HepG2 (cell line): ENCODE measurements around the gene WBP1. TPM values are rescaled to one million over a fixed set of nuclear protein-coding genes. Genes with fewer than 3 reads are reported as not detected.
A peak's percentile ranks its signal among the peaks of the same experiment; 100 is the strongest.

Experiments used
- CBFB ChIP-seq: sonication (generic); formaldehyde crosslinking; IDR thresholded peaks from 2 replicates; pipeline ENCODE4 v1.4.0; 2020; ENCODE audit warnings: missing genetic modification reagents
- DMTF1 ChIP-seq: sonication (generic); formaldehyde crosslinking; IDR thresholded peaks from 2 replicates; pipeline ENCODE4 v1.4.0; 2020; ENCODE audit warnings: mild to moderate bottlenecking, missing genetic modification reagents
- GTF2F1 ChIP-seq: fragments of 150-350 bp; IDR thresholded peaks from 2 replicates; pipeline ENCODE4 v1.6.1; 2014; ENCODE audit warnings: low read length
- HBP1 ChIP-seq: IDR thresholded peaks from 2 replicates; pipeline ENCODE4 v1.6.1; 2016; ENCODE audit warnings: low read depth, control low read depth
- IKZF4 ChIP-seq: sonication (generic); formaldehyde crosslinking; IDR thresholded peaks from 2 replicates; pipeline ENCODE4 v1.5.1; 2020; ENCODE audit warnings: borderline replicate concordance, mild to moderate bottlenecking, low read depth, missing genetic modification reagents; ENCODE audit errors: not compliant biosample characterization
- KDM5B ChIP-seq: sonication (generic); formaldehyde crosslinking; IDR thresholded peaks from 2 replicates; pipeline ENCODE4 v1.4.0; 2020; ENCODE audit warnings: missing genetic modification reagents, mild to moderate bottlenecking, borderline replicate concordance
- PCBP2 ChIP-seq: fragments of 200-400 bp; formaldehyde crosslinking; optimal IDR thresholded peaks from 2 replicates; pipeline ENCODE3; 2018; ENCODE audit warnings: low read length, low read depth; ENCODE audit not compliant: poor library complexity, severe bottlenecking
- PPARG ChIP-seq: conservative IDR thresholded peaks from 2 replicates; pipeline ENCODE4 v1.6.1; 2016; ENCODE audit warnings: missing biosample characterization, missing genetic modification reagents
- SOX13 ChIP-seq, 3 experiments: fragments of 450-650 bp in 1 of 3; sonication (generic) in 1 of 3; formaldehyde crosslinking in 1 of 3; IDR thresholded peaks in 2 of 3; conservative IDR thresholded peaks in 1 of 3; 2 replicates each; pipeline versions ENCODE4 v1.5.0 to v1.6.1; 2016 to 2020; ENCODE audit warnings: antibody characterized with exemption in 1 of 3, mild to moderate bottlenecking in 1 of 3, missing compliant biosample characterization in 1 of 3, missing genetic modification reagents in 1 of 3, moderate library complexity in 1 of 3
- ZBTB42 ChIP-seq: sonication (generic); formaldehyde crosslinking; IDR thresholded peaks from 2 replicates; pipeline ENCODE4 v1.5.0; 2020; ENCODE audit warnings: mild to moderate bottlenecking, missing genetic modification reagents
- ZGPAT ChIP-seq: IDR thresholded peaks from 2 replicates; pipeline ENCODE4 v1.6.1; 2016; ENCODE audit warnings: mild to moderate bottlenecking
- ZNF234 ChIP-seq: sonication (generic); formaldehyde crosslinking; conservative IDR thresholded peaks from 2 replicates; pipeline ENCODE4 v1.5.1; 2020; ENCODE audit warnings: mild to moderate bottlenecking, missing genetic modification reagents
- ZNF264 ChIP-seq: sonication (generic); formaldehyde crosslinking; IDR thresholded peaks from 2 replicates; pipeline ENCODE4 v1.4.0; 2020; ENCODE audit warnings: missing genetic modification reagents
- ZNF276 ChIP-seq: sonication (generic); formaldehyde crosslinking; IDR thresholded peaks from 2 replicates; pipeline ENCODE4 v1.4.0; 2020; ENCODE audit warnings: mild to moderate bottlenecking, low read depth, missing genetic modification reagents
- ZNF615 ChIP-seq: sonication (generic); formaldehyde crosslinking; IDR thresholded peaks from 2 replicates; pipeline ENCODE4 v1.5.0; 2020; ENCODE audit warnings: mild to moderate bottlenecking, missing genetic modification reagents, borderline replicate concordance
- ZNF770 ChIP-seq: sonication (generic); formaldehyde crosslinking; IDR thresholded peaks from 2 replicates; pipeline ENCODE4 v1.5.0; 2020; ENCODE audit warnings: mild to moderate bottlenecking, missing genetic modification reagents
- ZNF816 ChIP-seq: sonication (generic); formaldehyde crosslinking; IDR thresholded peaks from 2 replicates; pipeline ENCODE4 v1.8.0; 2022; ENCODE audit warnings: missing genetic modification reagents, mild to moderate bottlenecking, borderline replicate concordance
- polyA plus RNA-seq, 8 experiments: library from polyadenylated mRNA; depleted of rRNA in 3 of 8; stranded (reverse) in 7 of 8; unstranded in 1 of 8; fragments of >200 nt; fragmentation: Illumina TruSeq in 4 of 8; extraction: Trizol in 4 of 8; gene quantifications; 2 replicates each; pipeline versions ENCODE4 v1.2.1 to v1.2.3, GENCODE V29; 2011 to 2016; ENCODE audit warnings: low read depth in 4 of 8, missing spikeins in 1 of 8, mixed read lengths in 1 of 8; ENCODE audit not compliant: insufficient read depth in 1 of 8
- total RNA-seq, 5 experiments: library from RNA; depleted of rRNA; stranded (reverse); fragments of >200 nt; fragmentation: Illumina TruSeq; extraction: Trizol; gene quantifications; 2 replicates each; pipeline ENCODE4 v1.2.3, GENCODE V29; 2016; ENCODE audit warnings: low read depth in 1 of 5

WBP1 gene
- total and polyA plus RNA-seq, 2 of the 13 experiments (the other 11 are each of a cell fraction or from before 2014, with no cell fraction given) = 38.8 to 85.7 TPM

- TF ChIP-seq HBP1 (CRISPR knock-in tag) (peak; percentile 99), ZNF770 (peak; percentile 77), ZNF234 (CRISPR knock-in tag) (peak; percentile 76; the same call in 1 of the 2 replicates), IKZF4 (peak; percentile 90), ZBTB42 (no peak; the same call in none of the 2 replicates), ZNF276 (CRISPR knock-in tag) (peak; percentile 82), DMTF1 (no peak), CBFB (CRISPR knock-in tag) (peak; percentile 96), ZNF264 (CRISPR knock-in tag) (peak; percentile 81; the same call in 1 of the 2 replicates), KDM5B (peak; percentile 98; the same call in 1 of the 2 replicates), ZNF816 (CRISPR knock-in tag) (0 out of 2 replicates have a peak, but pooled peaks have one; percentile 80), GTF2F1 (no peak), ZNF615 (CRISPR knock-in tag) (peak; percentile 96), PPARG (peak; percentile 65; the same call in 1 of the 2 replicates), ZGPAT (CRISPR knock-in tag) (peak; percentile 95), PCBP2 (no peak), SOX13 (IDR thresholded peaks at IDR 0.05) (0 out of 2 replicates have a peak, but pooled peaks have one; percentile 46), SOX13 (CRISPR knock-in tag; conservative IDR thresholded peaks at IDR 0.05 in 1 of 2, IDR thresholded peaks at IDR 0.05 in 1 of 2) (peak; percentile 68 to 71; a peak in 3 of 4 replicates)
Measured at GRCh38 chr2:74472086-74472944, 14.1 kb downstream of the WBP1 start, which contains the start of gene MRPL53 (continued).
